Lower leg skin (tissue), 3 donors: Measurements from ENCODE around the gene HRH3.

Source experiments
- POLR2A ChIP-seq, 2 donors: fragments of 450-650 bp; IDR thresholded peaks; one replicate each; pipeline ENCODE4 v1.6.1; 2016 to 2017; ENCODE audit warnings: antibody characterized with exemption in 2 of 2, mild to moderate bottlenecking in 1 of 2, moderate library complexity in 1 of 2
- TF ChIP-seq, protein P1 (sequence below), 3 donors: fragments of 450-650 bp; IDR thresholded peaks; one replicate each; pipeline ENCODE4 v1.5.1; 2016; ENCODE audit warnings: antibody characterized with exemption in 3 of 3, mild to moderate bottlenecking in 3 of 3, moderate library complexity in 2 of 3

DNA sequence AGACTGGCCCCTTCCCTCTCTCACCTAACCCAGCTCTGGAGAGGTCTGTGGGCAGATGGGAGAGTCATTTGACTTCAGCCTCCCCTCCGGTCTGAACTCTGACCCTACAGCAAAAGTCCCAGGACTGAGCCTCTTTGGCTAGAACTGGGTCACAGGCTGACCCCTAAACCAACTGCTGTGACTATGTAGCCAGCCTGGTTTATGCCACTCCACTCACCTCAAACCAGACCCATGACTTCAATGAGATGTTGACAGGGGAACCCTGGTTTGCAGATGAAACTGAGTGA lies 17.4 kb upstream of the HRH3 start:
- TF ChIP-seq, protein P1, sequence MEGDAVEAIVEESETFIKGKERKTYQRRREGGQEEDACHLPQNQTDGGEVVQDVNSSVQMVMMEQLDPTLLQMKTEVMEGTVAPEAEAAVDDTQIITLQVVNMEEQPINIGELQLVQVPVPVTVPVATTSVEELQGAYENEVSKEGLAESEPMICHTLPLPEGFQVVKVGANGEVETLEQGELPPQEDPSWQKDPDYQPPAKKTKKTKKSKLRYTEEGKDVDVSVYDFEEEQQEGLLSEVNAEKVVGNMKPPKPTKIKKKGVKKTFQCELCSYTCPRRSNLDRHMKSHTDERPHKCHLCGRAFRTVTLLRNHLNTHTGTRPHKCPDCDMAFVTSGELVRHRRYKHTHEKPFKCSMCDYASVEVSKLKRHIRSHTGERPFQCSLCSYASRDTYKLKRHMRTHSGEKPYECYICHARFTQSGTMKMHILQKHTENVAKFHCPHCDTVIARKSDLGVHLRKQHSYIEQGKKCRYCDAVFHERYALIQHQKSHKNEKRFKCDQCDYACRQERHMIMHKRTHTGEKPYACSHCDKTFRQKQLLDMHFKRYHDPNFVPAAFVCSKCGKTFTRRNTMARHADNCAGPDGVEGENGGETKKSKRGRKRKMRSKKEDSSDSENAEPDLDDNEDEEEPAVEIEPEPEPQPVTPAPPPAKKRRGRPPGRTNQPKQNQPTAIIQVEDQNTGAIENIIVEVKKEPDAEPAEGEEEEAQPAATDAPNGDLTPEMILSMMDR (IDR thresholded peaks at IDR 0.05): no peak
- no peak for TF ChIP-seq POLR2A (IDR thresholded peaks at IDR 0.05)
